Stimulated activated CD4-positive, alpha-beta T cell treated with anti-CD3 and anti-CD28 coated beads, TNF-alpha, amount 100 ng/mL, for 4 hours (primary cell): ENCODE measurements around the gene MT1H.
"Not testable (repeated sequence)": the region's sequence is repeated elsewhere in the genome, so short reads cannot be mapped to it uniquely, and the experiment has no call there.

Source experiments
- DNase-seq, 3 experiments: peaks; one replicate each; pipeline ENCODE4 v3.0.0-alpha.2; 2020; ENCODE audit warnings: low read depth in 3 of 3

MT1H gene

DNA sequence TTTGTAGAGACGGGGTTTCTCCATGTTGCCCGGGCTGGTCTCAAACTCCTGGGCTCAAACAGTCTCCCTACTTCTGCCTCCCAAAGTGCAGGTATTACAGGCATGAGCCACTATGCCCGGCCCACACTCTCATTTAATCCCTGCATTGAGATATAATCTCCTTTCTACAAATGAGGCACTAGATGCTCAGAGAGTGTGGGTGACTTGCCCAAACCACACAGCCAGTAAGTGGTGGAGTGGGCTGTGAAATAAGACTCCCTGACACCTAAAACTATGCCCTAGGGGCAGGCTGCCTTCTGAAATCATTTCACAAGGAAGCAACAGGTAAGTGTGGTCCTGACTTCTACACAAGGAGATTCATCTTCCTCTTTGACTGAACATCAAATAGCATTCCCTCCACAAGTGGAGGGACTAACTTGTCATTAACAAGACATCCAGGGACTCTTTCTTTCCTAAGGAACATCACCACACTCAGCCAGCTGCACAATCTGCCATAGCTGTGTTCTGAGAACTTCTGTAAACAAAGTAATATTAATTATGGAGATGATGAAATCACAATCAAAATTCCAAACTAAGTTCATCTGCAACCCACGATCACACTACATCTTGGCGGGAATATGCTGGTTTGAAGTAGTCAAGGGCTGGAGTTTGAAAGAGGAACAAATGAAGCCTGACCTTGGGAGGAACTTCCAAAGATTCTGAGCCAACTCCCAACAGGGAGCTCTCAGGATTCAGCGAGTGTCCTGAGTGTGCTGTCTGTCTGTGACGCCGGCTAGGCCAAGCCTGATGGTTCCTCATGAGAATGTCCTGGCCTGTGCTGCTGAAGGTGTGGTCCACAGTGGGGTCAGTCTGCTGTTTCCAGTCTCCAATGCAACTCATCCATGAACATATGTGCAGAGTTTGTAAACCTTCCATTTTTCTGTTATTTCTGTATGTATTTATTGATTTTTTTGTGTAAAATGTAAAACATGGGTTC, 4.0 kb upstream of the MT1H start:
- not testable (repeated sequence) for DNase-seq

DNA sequence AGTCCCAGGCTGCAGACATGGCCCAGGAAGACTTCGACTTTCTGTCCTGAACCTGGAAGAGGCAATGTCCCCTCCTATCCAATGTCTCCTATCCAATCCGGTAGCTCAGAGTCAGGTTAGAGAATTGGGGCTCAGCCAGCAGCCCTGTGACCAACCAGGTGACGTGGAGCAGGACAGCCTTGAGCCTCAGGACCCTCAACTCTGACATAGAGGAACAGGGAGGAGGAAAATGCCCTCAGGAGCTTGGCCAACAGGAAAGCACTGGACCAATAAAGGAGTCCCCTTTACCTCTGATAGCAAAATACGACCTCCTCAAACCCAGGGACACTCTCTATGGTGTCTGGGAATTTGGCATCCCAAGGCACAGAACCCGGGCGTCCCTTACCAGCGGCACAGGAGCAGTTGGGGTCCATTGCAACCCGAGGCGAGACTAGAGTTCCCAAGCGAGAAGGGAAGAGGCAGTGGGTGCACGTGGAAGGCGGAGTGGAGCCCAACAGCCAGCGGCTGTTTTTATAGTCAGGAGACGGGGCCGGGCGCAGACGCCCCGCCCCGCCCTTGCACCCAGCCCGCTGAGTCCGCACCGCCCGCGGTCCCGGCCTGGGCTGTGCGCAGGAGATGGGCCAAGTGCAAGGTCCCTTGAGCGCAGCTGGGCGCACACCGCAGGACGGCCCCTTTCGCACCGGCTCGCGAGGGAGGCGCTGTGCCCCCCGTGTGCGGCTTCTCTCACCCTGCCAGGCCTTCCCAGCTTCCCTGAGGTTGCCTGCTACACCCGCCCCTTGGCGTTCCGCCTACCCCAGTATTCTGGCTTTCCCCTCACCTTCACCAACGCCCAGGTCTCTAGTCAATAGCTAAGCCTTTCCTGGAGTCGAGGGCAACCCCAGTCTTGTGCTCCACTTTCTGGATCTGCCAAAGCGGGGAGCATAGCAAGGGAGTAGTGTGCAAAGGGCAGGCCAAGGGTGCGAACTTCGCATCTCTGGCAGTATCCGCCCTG, 1.7 kb upstream of the MT1H start, which contains the start of gene MT1G:
Gene MT1G, minus strand, starts transcription at position 485 of the 991 bp plus-strand sequence. Its CDS starts 72 bp downstream, at position 413.
- no peak for DNase-seq

DNA sequence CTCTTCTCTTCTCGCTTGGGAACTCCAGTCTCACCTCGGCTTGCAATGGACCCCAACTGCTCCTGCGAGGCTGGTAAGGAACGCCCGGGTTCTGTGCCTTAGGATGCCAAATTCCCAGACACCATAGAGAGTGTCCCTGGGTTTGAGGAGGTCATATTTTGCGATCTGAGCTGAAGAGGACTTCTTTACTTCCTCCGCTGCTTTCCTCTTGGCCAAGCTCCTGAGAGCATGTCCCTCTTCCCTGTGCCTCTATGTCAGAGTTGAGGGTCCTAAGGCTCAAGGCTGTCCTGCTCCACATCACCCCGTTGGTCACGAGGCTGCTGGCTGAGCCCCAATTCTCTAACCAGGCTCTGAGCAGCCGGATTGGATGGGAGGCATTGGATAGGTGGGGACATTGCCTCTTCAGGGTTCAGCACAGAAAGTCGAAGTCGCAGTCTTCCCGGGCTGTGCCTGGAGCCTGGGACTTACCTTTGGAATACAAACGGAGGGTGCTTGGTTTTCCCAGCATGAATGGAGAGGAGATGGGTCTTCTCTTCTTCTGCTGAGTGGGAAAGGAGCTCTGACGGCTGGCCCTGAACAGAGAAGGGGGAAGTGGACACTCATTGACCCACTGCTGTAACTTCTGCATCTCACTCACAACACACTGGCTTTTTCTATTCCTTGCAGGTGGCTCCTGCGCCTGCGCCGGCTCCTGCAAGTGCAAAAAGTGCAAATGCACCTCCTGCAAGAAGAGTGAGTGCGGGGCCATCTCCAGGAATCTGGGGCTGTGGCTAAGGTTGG, 416 bp downstream of the MT1H start:
- DNase-seq: no peak

DNA sequence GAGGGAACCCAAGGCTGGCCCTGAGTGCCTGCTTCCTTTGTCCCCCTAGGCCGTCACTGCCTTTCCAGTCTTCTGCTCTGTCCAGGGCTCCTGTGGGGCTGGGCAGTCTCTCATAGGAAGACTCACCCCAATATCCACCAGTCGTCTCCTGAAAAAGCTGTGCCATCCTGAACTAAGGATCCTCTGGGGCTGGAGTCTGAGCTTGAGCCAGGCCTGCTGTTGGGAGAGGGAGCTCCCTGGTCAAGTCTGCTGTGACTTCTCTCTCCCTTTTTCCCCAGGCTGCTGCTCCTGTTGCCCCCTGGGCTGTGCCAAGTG, 963 bp downstream of the MT1H start:
- DNase-seq: no peak

DNA sequence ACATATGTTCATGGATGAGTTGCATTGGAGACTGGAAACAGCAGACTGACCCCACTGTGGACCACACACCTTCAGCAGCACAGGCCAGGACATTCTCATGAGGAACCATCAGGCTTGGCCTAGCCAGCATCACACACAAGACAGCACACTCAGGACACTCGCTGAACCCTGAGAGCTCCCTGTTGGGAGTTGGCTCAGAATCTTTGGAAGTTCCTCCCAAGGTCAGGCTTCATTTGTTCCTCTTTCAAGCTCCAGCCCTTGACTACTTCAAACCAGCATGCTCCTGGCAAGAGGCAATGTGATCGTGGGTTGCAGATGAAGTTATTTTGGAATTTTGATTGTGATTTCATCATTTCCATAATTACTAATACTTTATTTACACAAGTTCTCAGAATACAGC, 2.1 kb downstream of the MT1H start:
- not testable (repeated sequence) for DNase-seq

DNA sequence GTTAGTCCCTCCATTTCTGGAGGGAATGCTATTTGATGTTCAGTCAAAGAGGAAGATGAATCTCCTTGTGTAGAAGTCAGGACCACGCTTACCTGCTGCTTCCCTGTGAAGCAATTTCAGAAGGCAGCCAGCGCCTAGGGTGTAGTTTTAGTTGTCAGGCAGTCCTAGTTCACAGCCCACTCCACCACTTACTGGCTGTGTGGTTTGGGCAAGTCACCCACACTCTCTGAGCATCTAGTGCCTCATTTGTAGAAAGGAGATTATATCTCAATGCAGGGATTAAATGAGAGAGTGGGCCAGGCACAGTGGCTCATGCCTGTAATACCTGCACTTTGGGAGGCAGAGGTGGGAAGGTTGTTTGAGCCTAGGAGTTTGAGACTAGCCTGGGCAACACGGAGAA, 2.6 kb downstream of the MT1H start:
- not testable (repeated sequence) for DNase-seq

DNA sequence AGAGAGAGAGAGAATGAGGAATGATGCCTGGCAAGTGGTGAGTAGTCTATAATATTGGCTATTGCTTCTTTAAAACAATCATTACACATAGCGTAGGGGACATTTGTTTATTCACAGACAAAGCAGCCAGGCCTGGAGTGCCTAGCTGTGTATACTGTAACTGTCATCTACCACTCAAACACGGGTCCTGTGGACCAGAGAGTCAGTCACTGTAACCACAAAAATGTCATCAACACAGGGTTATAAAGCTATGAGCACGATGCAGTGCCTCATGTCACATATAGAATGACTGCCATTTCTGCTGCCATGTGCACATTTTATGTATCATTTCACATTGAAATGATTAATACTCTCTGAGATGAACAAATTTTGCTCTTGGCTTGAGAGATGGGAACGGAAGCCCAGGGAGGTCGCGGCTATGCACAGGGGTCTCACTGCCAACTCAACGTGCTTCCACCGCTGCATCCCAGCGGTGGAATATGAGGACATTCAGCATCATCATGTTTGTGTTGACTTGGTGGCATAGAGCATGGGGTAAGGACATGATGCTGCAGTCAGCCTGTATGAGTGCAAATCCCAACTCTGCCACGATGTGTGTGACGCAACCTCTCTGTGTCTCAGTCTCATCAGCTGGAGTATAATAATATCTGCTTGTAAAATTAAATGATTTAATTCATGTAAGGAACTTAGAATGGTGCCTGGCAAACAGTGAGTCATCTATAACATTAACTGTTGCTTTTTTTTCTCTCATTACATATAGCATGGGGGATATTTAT, 3.3 kb downstream of the MT1H start:
- no peak for DNase-seq

DNA sequence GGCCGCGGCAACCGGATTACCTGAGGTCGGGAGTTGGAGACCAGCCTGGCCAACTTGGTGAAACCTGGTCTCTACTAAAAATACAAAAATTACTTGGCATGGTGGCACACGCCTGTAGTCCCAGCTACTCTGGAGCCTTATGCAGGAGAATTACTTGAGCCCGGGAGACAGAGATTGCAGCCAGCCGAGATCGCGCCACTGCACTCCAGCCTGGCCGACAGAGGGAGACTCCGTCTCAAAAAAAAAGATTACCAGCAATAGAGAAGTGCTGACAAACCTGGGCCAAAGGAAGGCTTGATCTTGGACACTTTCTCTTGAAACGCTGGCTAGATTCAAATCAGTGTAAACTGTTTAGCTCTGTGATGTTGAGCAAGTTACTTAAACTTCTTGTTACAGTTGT, 4.3 kb downstream of the MT1H start:
- no peak for DNase-seq

DNA sequence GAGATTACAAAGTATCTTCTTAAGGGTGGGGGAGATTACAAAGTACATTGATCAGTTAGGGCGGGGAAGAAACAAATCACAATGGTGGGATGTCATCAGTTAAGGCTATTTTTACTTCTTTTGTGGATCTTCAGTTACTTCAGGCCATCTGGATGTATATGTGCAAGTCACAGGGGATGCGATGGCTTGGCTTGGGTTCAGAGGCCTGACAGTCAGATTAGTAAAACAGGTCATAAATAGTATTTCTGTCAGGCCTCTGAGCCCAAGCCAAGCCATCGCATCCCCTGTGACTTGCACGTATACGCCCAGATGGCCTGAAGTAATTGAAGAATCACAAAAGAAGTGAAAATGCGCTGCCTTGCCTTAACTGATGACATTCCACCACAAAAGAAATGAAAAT, 5.0 kb downstream of the MT1H start:
- not testable (repeated sequence) for DNase-seq

DNA sequence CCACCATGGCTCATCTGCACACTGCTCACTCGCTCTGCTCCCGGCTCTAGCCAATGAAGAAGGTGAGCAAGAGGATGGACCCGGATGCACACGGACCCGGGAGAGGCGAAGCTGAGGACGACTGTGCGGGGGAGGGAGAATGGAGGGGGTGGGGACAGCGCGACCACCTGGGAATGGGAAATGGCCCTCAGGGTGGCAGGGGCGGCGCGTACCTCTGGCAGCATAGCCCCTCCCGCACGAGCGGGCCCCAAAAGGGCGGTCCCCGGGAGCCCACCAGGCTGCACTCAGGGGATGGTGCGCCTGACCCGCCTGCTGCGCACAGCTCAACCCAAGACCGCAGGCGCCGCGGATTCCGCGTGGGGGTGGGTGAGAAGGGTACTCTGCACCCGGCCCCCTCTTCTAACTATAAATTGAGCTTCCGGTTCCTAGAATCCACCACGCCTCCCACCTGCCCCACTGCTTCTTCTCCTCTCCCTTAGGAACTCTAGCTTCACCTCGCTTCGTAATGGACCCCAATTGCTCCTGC, 6.1 kb downstream of the MT1H start:
- peak in 2 of 3 experiments; percentile 16 to 21 for DNase-seq

DNA sequence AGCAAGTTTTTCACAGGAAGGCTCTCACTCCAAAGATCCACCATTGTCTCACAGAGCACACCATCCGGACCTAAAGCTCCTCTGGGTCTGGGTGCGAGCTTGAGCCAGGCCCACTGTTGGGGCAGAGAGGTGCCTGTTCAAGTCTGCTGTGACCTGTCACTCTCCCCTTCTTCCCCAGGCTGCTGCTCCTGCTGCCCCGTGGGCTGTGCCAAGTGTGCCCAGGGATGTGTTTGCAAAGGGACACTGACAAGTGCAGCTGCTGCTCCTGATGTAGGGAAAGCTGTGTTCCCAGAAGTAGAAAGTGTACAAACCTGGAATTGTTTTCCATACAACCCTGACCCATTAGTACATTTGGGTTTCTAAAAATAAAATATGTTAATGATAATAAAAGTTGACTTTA, 7.9 kb downstream of the MT1H start:
- DNase-seq: no peak

DNA sequence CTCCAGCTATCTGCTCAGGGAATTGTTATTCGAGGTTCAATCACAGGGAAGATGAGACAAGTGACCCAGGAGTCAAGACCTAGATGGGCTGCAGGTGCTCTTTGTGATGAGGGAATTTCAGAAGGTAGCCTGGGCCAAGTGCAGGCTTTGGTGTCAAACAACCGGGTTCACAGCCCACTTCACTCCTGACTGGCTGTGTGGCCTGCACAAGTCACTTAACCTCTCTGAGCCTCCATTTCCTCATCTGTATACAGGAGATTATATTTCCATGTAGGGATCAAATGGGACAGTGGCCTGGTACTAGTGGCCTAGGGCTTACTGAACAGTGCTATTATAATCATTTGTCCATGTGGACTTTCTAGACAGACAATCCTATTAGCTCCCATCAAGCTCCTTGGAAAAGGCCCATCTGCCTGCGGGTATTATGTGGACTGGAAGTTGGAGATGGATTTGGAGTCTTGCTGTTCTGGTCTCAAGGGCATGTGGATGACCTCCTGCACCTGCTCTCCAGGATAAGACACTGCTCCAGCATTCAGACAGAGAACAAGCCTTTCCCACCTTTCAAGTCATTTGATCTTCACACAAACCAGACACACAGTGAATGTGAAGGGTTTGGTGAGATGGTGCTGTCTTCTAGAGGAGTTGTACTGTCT, 9.6 kb downstream of the MT1H start:
- DNase-seq: no peak

DNA sequence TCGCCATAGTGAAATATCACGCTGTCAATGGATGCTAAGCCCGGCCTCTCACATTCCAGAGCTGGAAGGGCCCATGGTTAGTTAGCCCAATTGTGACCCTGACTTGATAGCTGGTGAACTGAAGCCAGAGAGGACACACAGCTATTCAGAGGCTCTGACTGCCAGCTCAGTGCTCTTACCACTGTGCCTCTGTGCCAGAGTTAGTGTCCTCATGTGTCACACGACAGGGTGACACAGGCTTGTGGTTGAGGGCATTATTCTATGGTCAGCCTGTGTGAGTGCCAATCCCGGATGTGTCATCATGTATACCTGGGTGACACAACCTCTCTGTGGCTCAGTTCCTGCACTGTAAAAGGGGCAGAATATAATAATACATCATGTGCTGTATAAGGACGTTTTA, 10.2 kb downstream of the MT1H start:
- DNase-seq: no peak

DNA sequence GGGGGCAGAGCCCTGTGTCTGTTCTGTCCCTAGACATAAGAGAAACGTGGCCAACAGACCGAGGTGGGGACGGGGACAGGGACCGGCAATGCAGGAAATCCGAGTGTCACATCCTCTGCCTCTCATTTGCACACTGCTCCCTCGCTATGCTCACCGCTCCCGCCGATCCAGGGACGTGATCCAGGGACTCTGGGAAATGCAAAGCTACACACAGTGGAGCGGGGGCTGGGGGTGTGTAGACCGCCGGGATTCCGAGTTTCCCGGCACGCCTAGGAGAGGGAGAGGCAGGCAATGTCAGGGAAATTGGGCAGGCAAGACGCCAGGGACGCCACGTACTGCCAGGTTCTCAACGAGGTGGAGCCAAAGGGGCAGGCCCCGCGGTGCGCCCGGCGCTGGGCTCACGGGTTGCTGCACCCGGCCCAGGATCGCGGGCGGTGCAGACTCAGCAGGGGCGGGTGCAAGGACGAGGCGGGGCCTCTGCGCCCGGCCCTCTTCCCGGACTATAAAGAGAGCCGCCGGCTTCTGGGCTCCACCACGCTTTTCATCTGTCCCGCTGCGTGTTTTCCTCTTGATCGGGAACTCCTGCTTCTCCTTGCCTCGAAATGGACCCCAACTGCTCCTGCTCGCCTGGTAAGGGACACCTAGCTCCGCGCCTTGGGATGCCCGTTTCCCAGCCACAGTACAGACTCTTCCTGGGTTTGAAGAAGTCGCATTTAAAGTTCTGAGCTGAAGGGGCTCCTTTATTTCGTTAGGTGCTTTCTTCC, 12.5 kb downstream of the MT1H start, which contains the start of gene MT1X:
Gene MT1X, plus strand, starts transcription at position 532 of the 764 bp plus-strand sequence. Its CDS starts 71 bp downstream, at position 603.
- DNase-seq: peak; percentile 75 to 81 (median 78)

DNA sequence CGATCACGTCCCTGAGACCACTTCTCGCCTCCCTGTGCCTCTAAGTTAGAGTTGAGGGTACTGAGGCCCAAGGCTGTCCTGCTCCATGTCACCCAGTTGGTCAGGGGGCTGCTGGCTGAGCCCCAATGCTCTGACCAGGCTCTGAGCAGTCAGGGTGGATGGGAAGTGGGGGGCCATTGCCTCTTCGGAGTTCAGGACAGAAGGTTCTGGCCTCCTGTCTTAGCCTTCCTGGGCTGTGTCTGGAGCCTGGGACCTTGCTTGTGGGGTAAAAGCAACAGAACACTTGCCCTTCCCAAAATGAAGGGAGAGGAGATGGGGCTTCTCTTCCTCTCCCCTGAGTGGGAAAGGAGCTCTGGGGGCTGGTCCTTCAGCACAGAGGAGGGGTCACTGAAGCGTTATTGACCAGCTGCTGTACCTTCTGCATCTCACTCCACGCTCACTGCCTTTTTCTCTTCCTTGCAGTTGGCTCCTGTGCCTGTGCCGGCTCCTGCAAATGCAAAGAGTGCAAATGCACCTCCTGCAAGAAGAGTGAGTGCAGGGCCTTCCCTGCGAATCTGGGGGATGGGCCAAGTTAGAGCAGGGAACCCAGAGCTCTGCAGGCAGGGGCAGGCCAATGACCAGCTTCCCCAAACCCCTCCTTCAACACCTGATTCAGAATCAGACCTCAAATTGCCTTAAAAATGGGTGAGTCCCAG, 13.2 kb downstream of the MT1H start:
- no peak for DNase-seq

DNA sequence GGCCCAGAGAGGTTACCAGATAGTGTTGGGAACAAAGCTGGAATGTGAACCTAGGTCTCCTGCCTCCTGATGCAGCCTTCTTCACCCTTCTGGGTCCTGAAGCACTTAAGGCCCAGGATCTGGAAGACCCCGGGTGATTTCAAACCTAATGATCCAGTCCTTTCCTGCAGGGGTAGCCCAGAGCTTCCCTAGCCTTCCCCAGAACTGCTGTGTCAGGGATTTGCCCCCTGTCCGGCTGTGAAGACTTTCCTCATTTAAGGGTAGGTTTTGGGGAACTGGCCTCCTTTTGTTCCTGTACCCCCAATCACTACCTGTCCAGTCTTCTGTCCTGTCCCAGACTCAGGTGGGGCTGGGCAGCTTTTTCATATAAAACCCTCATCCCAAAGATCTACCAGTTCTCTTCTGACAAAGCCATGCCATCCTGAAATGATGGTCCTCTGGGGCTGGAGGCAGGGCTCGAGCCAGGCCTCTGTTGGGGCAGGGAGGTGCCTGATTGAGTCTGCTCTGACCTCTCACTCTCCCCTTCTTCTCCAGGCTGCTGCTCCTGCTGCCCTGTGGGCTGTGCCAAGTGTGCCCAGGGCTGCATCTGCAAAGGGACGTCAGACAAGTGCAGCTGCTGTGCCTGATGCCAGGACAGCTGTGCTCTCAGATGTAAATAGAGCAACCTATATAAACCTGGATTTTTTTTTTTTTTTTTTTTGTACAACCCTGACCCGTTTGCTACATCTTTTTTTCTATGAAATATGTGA, 14.0 kb downstream of the MT1H start:
- no peak for DNase-seq

DNA sequence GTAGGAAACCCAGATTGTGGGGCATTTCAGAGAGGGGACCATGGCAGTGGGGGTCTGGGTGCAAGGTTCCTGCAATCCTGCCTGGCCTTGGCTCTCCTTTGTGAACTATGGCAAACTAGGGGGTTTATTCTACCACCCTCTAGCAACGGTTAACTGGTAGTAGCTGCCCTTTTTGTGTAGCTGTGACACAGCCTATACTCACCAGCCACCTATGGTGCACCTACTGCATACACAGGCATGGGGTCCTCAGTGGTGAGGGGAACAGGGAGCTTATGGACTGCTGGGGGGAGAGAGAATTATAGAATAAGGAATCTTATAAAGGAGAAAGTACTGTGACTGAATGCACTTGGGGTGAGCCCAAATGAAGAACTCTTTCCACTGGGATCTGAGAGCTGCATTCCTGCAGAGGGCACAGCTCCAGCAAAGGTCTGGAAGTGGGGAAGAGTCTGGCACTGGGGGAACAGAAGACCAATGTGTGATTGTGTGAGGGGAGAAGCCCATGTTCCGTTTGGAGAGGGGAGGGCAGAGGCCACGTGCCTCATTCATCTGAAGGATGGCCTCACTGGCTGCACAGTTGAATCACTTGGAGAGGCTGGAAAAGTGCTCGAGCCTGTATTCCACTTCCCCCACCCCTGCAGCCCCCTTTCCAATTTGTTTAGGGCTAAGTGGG, 14.8 kb downstream of the MT1H start:
- no peak for DNase-seq
